ENCODE data around the gene SH3RF3. TPM values are rescaled to one million over a fixed set of nuclear protein-coding genes. Genes with fewer than 3 reads are reported as not detected.

Gene SH3RF3
- total and polyA plus RNA-seq, 10 of the 15 experiments (the other 5 are each of a cell fraction or from before 2014, with no cell fraction given), result 0.08 to 8.8 (median 2.3) TPM

DNA sequence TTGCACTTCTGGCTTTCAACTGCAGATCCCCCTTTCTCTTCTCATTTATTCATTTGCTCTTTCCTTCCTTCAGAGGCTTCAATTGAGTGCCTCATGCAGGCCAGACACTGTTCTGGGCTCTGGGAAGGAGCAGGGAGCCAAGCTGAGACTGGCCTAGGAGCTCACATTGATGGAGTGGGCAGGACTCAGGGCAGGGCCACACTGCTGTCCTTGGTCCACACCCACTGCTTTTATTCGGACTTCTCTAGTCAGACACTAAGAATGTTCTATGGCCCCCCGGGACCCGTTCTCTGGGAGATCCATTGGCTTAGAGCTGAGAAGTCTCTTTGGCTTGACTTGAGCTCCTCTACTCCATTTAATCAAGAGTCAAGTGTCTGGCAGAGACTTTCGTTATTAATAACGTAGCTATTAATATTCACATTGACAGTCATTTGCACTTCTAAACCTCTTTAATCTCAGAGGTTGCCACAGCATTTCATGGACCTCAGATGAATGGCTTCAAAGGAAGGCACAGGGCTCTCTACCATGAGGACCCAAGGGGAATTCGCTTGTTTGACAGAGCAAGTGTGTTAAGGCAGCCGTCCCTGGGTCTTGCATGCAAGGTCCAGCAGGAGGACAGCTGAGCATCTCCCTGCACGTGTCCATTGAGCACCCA lies 20.1 kb downstream of the SH3RF3 start (continued):
- TF ChIP-seq RBBP5 (conservative IDR thresholded peaks at IDR 0.05) (no peak), ZNF207 (IDR thresholded peaks at IDR 0.05; ENCODE audit: borderline replicate concordance) (no peak), TBL1XR1 (IDR thresholded peaks at IDR 0.05; ENCODE audit: low read depth, low read length) (no peak), IKZF1 (conservative IDR thresholded peaks at IDR 0.05) (peak; percentile 50), BMI1 (IDR thresholded peaks at IDR 0.05; ENCODE audit: borderline replicate concordance) (0 out of 2 replicates have a peak, but pooled peaks have one; percentile 17), BCL11A (IDR thresholded peaks at IDR 0.05; ENCODE audit: low read depth, low read length) (peak; percentile 71), POU2F2 (IDR thresholded peaks at IDR 0.05; ENCODE audit: borderline replicate concordance, low read depth, low read length) (peak; percentile 71; the same call in 1 of the 3 replicates), SRF (IDR thresholded peaks at IDR 0.05; ENCODE audit: low read depth in 2 of 2, low read length in 2 of 2) (peak in 1 of 2 experiments; percentile 74; a peak in 2 of 4 replicates), JUNB (IDR thresholded peaks at IDR 0.05) (peak; percentile 99), FOXM1 (IDR thresholded peaks at IDR 0.05; ENCODE audit: low read depth, low read length) (peak; percentile 88), MTA2 (IDR thresholded peaks at IDR 0.05; ENCODE audit: low read depth) (peak; percentile 72), SREBF1 (IDR thresholded peaks at IDR 0.05; ENCODE audit: low read length) (no peak)
- TF ChIP-seq, protein P1, sequence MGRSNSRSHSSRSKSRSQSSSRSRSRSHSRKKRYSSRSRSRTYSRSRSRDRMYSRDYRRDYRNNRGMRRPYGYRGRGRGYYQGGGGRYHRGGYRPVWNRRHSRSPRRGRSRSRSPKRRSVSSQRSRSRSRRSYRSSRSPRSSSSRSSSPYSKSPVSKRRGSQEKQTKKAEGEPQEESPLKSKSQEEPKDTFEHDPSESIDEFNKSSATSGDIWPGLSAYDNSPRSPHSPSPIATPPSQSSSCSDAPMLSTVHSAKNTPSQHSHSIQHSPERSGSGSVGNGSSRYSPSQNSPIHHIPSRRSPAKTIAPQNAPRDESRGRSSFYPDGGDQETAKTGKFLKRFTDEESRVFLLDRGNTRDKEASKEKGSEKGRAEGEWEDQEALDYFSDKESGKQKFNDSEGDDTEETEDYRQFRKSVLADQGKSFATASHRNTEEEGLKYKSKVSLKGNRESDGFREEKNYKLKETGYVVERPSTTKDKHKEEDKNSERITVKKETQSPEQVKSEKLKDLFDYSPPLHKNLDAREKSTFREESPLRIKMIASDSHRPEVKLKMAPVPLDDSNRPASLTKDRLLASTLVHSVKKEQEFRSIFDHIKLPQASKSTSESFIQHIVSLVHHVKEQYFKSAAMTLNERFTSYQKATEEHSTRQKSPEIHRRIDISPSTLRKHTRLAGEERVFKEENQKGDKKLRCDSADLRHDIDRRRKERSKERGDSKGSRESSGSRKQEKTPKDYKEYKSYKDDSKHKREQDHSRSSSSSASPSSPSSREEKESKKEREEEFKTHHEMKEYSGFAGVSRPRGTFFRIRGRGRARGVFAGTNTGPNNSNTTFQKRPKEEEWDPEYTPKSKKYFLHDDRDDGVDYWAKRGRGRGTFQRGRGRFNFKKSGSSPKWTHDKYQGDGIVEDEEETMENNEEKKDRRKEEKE (IDR thresholded peaks at IDR 0.05), result no peak

Data from GM12878 (cell line).